HEK293 (cell line): ENCODE data around the gene RDH5.

Source experiments
- YY2 ChIP-seq: fragments of 450-650 bp; formaldehyde crosslinking; IDR thresholded peaks from 2 replicates; pipeline ENCODE4 v1.5.1; 2016; ENCODE audit warnings: missing biosample characterization, missing genetic modification characterization
- ZNF148 ChIP-seq: fragments of 450-650 bp; formaldehyde crosslinking; IDR thresholded peaks from 2 replicates; pipeline ENCODE4 v1.5.0; 2017; ENCODE audit warnings: missing biosample characterization, missing genetic modification characterization, borderline replicate concordance

GRCh38 chr12:55719371-55719770, 822 bp upstream of the RDH5 start:
- TF ChIP-seq YY2 (no peak), ZNF148 (tag by site-specific recombination) (no peak)
